ENCODE results near the gene TMEM154. TPM values are rescaled to one million over a fixed set of nuclear protein-coding genes. Genes with fewer than 3 reads are reported as not detected.

The TMEM154 gene
- total and polyA plus RNA-seq, 10 of the 15 experiments (the other 5 are each of a cell fraction or from before 2014, with no cell fraction given): 5.1 to 41.4 (median 18.2) TPM

- H4K20me1 ChIP-seq (ENCODE audit: control insufficient read depth, insufficient read depth): no peaks in the 10 kb centered on the region
- intact Hi-C loops (cut with micrococcal nuclease; ENCODE audit: unreplicated experiment) (no loop called here), in situ Hi-C loops (cut with MboI) (no loop called here)
- 0% methylated on average over 1 of the region's 1 CpG for WGBS (ENCODE audit: insufficient coverage, insufficient replicate concordance, low lambda C conversion rate, missing lambda C conversion rate)
- no peak overlapping the region for H3K27ac ChIP-seq (ENCODE audit: control insufficient read depth, insufficient read depth)
- no peak overlapping the region for H3K9ac ChIP-seq (ENCODE audit: control insufficient read depth, insufficient read depth, low read length)
- H3K4me2 ChIP-seq (ENCODE audit: control insufficient read depth, insufficient read depth): peak overlapping the region; percentile 69
- ChIA-PET SMC1A (ENCODE audit: uncharacterized antibody, unreplicated experiment) (interaction anchor here (0.8 to 14.9 kb wide), 22 partner anchors 9 to 796 kb away, joined by 3 to 229 read pairs (median 4); no protein-coding TSS in a partner anchor), POLR2A (interaction anchor here (0.6 to 6.3 kb wide), 7 partner anchors 9 to 35 kb away, joined by 3 to 57 read pairs (median 4); no protein-coding TSS in a partner anchor), RAD21 (ENCODE audit: unreplicated experiment) (interaction anchor here (0.5 to 7.0 kb wide), 14 partner anchors 8 to 222 kb away, joined by 3 to 85 read pairs (median 9); no protein-coding TSS in a partner anchor), CTCF (interaction anchor here (0.6 to 9.8 kb wide), 12 partner anchors 10 to 293 kb away, joined by 3 to 65 read pairs (median 28); partner anchors contain the start of gene TIGD4)
- no peaks in the 10 kb centered on the region for H3K36me3 ChIP-seq (ENCODE audit: control insufficient read depth in 2 of 2, insufficient read depth in 2 of 2, low read length in 1 of 2)
- H3K9me3 ChIP-seq (replicated peaks; ENCODE audit: control insufficient read depth, insufficient read depth, low read length): no peaks in the 10 kb centered on the region
- no TSS peak for BruUV-seq (replicated peaks)
- TF ChIP-seq RELB (IDR thresholded peaks at IDR 0.05; ENCODE audit: low read depth) (no peak), MTA3 (IDR thresholded peaks at IDR 0.05; ENCODE audit: borderline replicate concordance, low read length) (no peak), E2F4 (IDR thresholded peaks at IDR 0.05; ENCODE audit: low read depth, low read length) (no peak), IRF4 (IDR thresholded peaks at IDR 0.05; ENCODE audit: low read depth, low read length) (no peak), BACH1 (IDR thresholded peaks at IDR 0.05; ENCODE audit: borderline replicate concordance) (no peak), HDGF (IDR thresholded peaks at IDR 0.05) (no peak), RAD51 (IDR thresholded peaks at IDR 0.05) (no peak), CEBPZ (IDR thresholded peaks at IDR 0.05; ENCODE audit: low read depth, low read length) (no peak), USF1 (IDR thresholded peaks at IDR 0.05; ENCODE audit: borderline replicate concordance, extremely low read length, insufficient read depth, low read depth, low read length) (no peak), SPI1 (IDR thresholded peaks at IDR 0.05; ENCODE audit: borderline replicate concordance, insufficient read depth, low read depth, low read length) (no peak), ETV6 (conservative IDR thresholded peaks at IDR 0.05 in 1 of 2, IDR thresholded peaks at IDR 0.05 in 1 of 2; ENCODE audit: borderline replicate concordance in 1 of 2, low read depth in 1 of 2) (no peak), LARP7 (IDR thresholded peaks at IDR 0.05) (no peak), NR2C1 (IDR thresholded peaks at IDR 0.05) (no peak)
- H3K4me3 ChIP-seq: peak overlapping the region; percentile 89
- no peaks in the 10 kb centered on the region for H3K79me2 ChIP-seq (ENCODE audit: control insufficient read depth, insufficient read depth, low read length)
- DNase-seq (ENCODE audit: low read depth, low spot score): no peak
- H3K27me3 ChIP-seq (replicated peaks in 1 of 2; ENCODE audit: control insufficient read depth in 2 of 2, insufficient read depth in 2 of 2, low read length in 1 of 2): no peaks in the 10 kb centered on the region
- no peak overlapping the region for H2AFZ ChIP-seq (ENCODE audit: control insufficient read depth, low read depth, low read length)
- FAIRE-seq: no peak
- peaks cover 37% of the 10 kb centered on the region for H3K4me1 ChIP-seq (ENCODE audit: control insufficient read depth, insufficient read depth, low read length)
- peak; percentile 16 for ATAC-seq
Observed at GRCh38 chr4:152678841-152679240, 956 bp downstream of the TMEM154 start.
